HPDE6-E6E7 (cell line): ENCODE results near the gene ICAM1.
A peak's percentile ranks its signal among the peaks of the same experiment; 100 is the strongest.

Experiments used
- DNase-seq: peaks from one replicate; pipeline ENCODE4 v3.0.0; 2011; ENCODE audit warnings: missing footprints; ENCODE audit errors: extremely low spot score

ICAM1 gene

DNA sequence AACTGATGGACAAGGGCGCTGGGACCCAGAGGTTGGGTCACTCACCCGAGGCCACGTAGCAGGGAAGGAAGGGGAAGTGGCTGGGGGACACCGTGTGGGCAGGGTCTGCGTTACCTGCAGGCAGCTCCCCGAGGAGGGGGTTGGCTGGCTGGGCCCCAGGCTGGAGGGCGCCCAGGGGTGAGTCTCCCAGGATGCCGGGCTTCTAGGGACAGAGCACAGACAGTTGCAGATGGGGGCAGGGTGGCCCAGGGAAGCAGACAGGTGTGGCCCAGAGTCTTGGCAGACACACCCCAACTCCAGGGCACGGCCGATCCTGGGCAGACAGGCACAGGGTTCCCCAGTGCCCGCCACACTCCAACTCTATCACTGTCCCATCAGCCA, 50.5 kb downstream of the ICAM1 start:
- no peak for DNase-seq

DNA sequence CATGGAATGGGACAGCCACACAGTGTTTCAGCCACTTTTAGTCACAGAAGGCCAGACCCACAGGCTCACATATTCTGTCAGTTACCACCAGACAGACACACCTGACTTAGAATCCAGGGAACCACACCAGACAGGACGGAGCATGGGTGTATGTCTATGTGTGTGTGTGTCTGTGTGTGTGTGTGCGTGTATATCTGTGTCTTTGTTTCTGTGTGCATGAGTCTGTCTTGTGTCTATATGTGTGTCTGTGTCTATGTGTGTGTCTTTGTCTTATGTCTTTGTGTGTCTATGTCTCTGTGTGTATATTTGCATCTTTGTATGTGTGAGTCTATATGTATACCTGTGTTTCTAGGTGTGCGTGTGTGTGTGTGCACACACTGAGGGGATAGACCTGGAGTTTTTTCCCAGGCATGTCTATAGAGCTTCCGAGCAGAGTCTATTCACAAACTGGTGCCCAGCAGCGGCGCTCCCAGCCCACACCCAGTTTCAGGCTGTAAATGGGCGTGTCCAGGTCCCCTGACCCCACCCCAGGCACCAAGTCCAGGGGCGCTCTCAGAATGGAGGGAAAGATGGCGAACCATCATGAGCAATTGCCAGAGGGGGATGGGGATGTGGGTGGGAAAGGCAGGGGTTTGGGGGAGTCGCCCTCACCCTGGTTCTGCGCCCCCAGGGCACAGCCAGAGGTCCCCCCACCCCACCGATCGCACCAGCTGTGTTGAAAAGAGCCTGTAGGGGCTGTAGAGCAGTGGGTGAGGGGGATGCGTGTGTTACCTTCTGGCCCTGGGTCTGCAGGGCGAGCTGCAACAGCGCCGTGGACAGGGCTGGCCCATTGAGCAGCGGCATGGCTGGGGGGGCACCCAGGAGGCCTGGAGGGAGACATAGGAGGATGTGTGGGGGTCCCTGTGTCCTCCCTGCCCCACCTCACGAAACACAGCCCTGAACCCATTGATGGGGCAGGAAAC, 51.2 kb downstream of the ICAM1 start:
- DNase-seq = no peak

DNA sequence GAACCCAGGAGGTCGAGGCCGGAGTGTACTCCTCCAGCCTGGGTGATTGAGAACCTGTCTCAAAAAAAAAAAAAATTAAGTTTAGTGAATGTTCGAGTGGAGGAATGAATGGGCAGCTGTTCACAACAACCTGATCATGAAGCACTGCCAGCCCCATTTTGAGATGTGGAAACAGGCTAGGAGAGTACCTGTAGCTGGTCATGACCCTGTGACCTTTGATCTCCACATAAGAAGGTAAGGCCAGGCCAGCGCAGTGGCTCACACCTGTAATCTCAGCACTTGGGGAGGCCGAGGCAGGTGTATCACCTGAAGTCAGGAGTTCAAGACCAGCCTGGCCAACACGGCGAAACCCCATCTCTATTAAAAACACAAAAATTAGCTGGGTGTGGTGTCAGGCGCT, 54.8 kb downstream of the ICAM1 start:
- DNase-seq = no peak

DNA sequence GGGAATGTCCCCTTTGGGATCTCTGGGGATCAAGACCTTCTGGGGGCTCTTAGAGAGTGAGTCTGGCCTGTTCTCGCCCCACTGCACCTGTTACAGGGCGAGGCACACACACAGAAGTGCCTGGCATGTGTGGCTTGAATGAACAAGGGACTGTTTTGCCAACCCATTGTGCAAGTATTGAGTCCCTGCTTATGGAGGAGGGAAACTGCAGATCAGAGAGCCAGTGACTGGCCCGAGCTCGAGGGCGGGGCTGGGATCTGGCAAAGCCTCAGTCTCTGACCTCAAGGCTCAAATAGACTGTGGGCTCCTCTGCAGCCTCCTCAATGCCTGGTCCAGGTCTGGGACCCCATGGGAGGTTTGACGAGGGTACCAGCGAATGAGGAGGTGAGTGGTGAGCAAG, 56.9 kb downstream of the ICAM1 start:
- no peak for DNase-seq

DNA sequence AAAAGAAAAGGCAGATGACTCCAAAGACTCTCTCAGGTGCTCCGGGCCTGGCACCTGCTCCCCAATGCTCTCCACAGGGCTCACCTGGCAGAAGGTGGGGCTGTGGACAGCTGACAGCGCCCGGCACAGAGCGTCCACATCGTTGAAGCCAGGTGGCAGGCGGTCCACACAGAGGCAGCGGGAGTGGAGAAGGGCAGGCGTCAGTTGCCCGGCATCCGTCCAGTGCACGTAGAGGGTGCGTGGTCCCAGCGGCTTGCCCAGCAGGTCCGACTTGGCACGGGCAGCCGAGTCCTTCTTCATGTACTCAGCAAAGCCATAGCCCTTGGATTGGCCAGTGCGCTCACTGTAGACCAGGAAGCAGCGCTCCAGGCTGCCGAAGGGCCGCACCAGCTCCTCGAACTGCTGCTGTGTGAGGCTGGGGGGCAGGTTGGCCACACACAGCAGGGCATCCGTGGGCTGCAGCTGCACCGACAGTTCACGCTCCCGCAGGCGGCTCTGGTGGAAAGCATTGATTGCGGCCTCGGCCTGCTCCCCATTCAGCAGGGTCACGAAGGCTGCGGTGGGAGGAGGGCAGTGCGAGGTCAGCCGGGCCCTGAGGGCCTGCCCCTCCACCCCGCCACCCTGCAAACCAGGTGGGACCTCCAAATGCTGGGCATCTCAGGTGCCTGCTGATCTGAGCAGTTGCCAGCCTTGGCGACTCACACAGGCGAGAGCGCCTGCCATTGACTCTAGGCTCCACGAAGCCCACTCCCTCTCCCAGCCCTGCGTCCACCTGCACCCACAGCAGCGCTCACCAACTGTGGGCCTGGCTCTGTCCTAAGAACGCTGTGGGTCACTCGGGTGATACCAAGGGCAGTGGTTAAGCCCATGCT, 57.9 kb downstream of the ICAM1 start:
- DNase-seq = no peak

DNA sequence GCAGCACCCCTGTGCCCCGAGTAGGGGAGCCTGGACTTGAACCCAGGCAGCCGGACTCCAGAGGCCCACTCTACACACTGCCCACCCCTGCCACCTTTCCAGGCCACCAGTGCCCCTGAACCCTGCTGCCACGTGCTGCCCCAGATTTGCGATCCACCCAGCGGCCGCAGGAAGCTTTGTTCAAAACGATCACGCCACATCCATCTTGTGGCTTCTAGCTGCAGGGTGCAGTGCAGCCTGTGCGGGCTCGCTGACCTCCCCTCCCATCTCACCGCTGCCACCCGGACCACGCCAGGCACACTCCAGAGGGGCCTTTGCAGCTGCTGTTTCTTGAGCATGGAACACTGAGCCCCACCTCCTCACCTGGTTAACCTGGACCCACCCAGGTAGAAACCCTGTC, 58.6 kb downstream of the ICAM1 start:
- DNase-seq = no peak

DNA sequence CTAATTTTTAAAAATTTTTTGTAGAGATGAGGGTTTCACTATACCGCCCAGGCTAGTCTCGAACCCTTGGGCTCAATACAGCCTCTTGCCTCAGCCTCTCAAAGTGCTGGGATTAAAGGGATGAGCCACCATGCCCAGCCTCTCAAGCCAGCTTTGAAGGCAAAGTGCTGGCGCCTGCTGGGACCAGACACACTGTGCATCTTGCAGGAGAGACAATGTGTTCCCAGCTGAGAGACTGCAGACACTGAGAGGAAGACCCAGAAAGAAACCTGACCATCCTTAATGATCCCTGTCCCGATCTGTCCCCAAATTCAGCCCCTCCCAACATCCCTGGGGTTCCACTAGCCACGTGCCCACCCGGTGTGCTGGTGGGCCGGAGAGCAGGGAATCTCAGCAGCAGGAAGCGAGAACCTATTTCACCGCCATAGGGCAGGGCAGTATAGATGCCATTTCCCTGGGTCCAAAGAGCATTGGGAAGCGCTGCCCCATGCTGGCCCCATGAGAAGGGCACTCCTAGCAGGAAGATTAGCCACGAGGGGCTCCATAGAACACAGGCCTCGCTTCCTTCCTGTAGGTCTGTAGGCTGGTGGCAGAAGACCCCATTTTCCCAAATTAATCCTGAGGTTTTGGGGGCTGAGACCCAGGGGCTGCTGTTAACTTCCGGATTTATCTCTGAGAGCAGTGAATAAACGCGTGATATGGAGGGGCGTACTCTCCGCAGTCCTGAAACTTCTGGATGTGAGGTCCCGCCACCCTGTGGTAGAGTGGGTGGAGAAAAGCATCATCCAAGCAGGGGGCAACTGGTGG, 61.4 kb downstream of the ICAM1 start:
- DNase-seq = no peak

DNA sequence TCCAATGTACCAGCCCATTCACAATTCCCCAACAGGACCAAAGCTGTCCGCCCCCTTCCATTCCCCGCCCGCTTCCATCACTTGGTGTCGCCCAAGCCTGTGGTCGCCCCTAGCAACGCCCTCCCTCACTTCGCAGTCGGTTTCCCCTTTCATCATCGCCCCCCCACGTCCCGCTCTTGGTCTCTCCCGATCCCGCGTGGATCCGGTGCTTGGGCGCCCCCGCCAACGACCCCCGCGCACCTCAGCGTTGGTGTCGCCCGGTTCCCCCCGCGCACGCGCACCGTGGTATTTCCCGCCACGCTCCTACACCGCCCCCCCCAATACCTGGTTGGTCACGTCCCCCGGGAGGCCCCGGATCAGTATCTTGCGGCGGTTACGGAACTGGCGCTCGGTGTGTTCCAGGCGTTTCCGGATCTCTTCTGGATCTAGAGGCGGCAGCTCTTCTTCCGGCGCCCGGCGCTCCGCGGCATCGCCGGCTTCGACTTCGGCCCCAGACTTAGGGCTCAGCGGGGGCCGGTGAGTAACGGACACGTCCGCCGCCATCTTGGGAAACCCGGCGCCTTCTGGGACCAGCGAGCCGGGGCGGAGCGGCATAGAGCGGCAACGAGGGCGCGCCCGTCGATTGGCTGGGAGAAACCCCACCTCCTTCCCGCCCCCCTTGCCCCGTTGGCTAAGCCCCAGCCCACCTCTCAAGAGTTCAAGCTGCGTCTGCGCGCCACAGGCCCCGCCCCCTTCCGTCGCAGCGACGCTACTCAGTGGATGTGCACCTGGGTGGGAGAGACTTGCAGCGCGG, 62.2 kb downstream of the ICAM1 start, which contains the start of gene RAVER1:
Gene RAVER1, minus strand, starts transcription at position 565 of the 793 bp plus-strand sequence. Its CDS starts 22 bp downstream, at position 543.
- DNase-seq = peak; percentile 98

DNA sequence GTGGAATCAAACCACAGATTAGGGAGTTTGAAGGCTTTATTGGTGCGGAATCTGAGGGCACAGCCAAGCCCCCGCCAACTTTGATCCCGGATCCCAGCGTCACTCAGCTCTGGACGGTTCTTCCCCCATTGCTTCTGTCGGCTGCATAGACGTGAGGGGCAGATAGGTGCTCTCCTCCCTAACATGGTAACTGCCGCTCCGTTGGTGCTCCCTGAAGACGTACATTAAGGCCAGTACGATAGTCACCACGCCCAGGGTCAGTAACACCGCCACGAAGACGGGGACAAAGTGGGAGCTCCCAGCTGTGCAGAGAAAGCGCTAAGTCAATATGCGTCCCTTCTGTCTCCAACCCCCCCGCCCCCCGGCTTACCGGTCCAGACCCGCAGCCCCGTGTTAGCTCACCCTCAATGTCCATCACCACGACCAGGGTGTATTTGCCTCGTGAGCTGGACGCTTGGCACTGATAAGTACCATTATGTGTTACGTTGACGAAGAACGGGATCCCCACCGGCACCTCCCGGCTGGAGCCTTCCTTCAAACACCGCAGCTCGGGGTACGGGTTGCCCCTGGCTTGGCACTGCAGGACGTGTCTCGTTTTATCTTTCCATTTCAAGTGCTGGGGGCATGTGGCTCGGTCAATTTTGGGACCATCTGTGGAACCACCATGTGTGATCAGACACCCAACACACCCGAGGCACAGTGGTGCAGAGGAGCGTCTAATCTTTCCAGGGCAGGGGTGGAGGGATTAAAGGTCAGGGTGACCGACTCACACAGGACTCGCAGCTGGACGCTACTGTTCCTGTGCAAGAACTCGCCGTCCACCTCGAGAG, 63.1 kb downstream of the ICAM1 start:
- peak; percentile 11 for DNase-seq

DNA sequence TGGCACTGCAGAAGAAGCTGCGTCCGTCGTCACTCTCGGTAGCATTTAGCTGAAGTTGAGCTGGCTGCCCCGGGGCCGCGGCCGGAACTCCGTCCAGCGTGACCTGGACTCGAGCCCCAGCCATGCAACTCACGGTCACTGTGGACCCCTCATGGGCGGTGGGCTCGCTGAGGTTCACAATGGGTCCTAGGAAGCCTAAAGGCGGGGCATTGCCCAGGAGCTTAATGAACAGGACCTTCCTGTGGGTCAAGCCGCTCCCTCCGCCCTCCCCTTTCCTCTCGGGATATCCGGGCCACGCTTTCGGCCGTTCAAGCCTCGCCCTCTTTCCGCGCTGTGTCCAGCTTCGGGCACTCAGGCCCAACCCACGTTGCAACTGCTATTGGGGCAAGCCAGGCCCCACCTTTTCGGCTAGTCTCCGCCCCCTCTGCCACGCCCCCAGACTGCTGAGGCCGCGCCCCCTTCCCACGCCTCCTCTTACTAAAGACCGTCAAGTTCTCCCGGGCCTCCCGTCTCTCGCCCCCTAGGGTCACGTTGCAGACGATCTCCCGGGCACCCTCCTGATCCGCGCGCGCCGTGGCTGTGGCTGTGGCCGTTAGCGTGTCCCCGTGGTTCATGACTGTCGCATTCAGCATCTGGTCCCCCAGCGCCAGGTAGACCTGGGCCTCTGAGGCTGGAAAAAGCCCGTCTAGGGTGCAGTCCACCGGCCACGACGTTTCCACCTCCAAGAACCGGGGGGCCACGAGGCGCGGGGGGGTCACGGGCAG, 63.9 kb downstream of the ICAM1 start:
- peak; percentile 88 for DNase-seq

DNA sequence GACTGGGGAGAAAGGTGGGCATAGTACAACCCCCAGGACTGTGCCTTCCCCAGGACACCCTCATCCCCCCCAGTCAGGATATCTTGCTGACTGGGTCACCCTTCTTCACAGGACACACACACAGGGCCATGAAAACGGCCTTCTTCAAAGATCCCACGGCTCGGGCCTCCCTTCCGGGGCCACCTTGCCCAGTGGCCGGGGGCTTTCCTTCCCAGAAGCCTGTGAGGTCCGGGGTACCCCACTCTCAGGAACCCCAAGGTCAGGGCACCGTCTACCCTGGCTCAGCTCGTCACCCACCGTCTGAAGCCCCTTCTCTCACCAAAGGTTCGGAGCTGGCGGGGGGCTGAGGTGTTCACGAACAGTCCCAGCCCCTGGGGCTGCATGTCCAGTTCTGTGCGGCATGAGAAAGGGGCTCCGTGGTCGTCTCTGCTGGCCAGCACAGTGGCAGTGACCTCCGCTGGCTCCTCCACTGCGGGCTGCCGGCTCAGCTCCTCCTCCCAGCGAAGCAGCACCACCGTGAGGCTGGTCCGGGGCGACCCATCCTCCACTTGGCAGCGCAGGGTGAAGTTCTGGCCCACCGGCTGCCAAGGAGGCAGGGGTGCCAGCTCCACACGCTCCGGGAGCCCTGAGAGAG, 64.5 kb downstream of the ICAM1 start:
- no peak for DNase-seq
